HS-27A (cell line): ENCODE data around the gene CBFB.

Experiments used
- DNase-seq: peaks from one replicate; pipeline ENCODE4 v3.0.0-alpha.2; 2012; ENCODE audit warnings: low read depth, missing footprints

Gene CBFB

GRCh38 chr16:67016681-67017420 lies 12.1 kb upstream of the CBFB start:
- no peak for DNase-seq

GRCh38 chr16:67017421-67017750 lies 11.6 kb upstream of the CBFB start:
- DNase-seq = no peak

- DNase-seq = peak; percentile 88
These were observed 11.0 kb upstream of the CBFB start for GRCh38 chr16:67017810-67018488.

GRCh38 chr16:67019171-67019570 lies 9.8 kb upstream of the CBFB start:
- no peak for DNase-seq

GRCh38 chr16:67021321-67021720 lies 7.6 kb upstream of the CBFB start:
- no peak for DNase-seq

GRCh38 chr16:67022531-67023214 lies 6.3 kb upstream of the CBFB start:
- no peak for DNase-seq

GRCh38 chr16:67023689-67024088 lies 5.3 kb upstream of the CBFB start:
- DNase-seq = no peak

GRCh38 chr16:67024384-67025209 lies 4.4 kb upstream of the CBFB start:
- DNase-seq = no peak

GRCh38 chr16:67025210-67025550 lies 3.8 kb upstream of the CBFB start:
- no peak for DNase-seq

GRCh38 chr16:67026570-67026969 lies 2.4 kb upstream of the CBFB start:
- DNase-seq = no peak

- DNase-seq = no peak
These were observed 1.9 kb upstream of the CBFB start for GRCh38 chr16:67027046-67027445.

- no peak for DNase-seq
These were observed 718 bp upstream of the CBFB start for GRCh38 chr16:67028167-67028695.

GRCh38 chr16:67029254-67030096 lies 526 bp downstream of the CBFB start:
- no peak for DNase-seq

GRCh38 chr16:67030221-67030962 lies 1.4 kb downstream of the CBFB start:
- DNase-seq = no peak

GRCh38 chr16:67034487-67034886 lies 5.5 kb downstream of the CBFB start:
- DNase-seq = no peak

- no peak for DNase-seq
These were observed 6.4 kb downstream of the CBFB start for GRCh38 chr16:67035364-67035763.

GRCh38 chr16:67036323-67036741 lies 7.4 kb downstream of the CBFB start:
- DNase-seq = no peak

GRCh38 chr16:67039260-67040020 lies 10.5 kb downstream of the CBFB start:
- no peak for DNase-seq

GRCh38 chr16:67040166-67040565 lies 11.2 kb downstream of the CBFB start:
- DNase-seq = no peak

GRCh38 chr16:67040906-67041305 lies 12.0 kb downstream of the CBFB start:
- DNase-seq = no peak
